Frontal cortex (tissue), 4 donors: ENCODE data around the gene EEFSEC. TPM values are rescaled to one million over a fixed set of nuclear protein-coding genes. Genes with fewer than 3 reads are reported as not detected.

Source experiments
- DNase-seq, 2 donors: peaks; one replicate each; pipeline ENCODE4 v3.0.0; 2012; ENCODE audit warnings: low spot score in 2 of 2
- FAIRE-seq: peaks from 2 replicates; lab custom pipeline; 2012; peaks lifted over from hg19 to GRCh38; lab: Jason Lieb, UNC
- total RNA-seq: library from RNA; depleted of rRNA; stranded (reverse); fragments of >200 nt; gene quantifications from one replicate; pipeline ENCODE4 v1.2.3, GENCODE V29; 2014
- donor health status: control.
- donor health status: control.
- donor health status: control.

EEFSEC gene
- total RNA-seq, 1 donor from 2014 or later: 7.7 TPM

- FAIRE-seq: no peak
- DNase-seq: no peak
Measured at GRCh38 chr3:128425142-128425845, 272.0 kb downstream of the EEFSEC start.

DNA sequence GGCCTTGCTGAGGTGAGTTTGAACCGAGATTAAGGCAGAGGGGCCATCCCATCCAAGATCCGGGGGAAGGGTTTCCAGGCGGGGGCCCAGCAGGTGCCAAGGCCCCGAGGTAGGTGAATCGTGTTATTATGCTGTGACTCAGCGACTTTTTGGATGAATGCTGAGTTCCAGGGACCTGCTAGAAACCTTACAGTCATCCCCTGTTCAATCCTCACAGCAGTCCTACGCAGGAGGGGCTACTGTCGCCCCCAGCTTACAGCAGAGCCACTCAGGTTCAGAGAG lies 272.5 kb downstream of the EEFSEC start:
- no peak for FAIRE-seq
- DNase-seq: no peak

GRCh38 chr3:128426128-128426921 lies 273.0 kb downstream of the EEFSEC start:
- FAIRE-seq: no peak
- DNase-seq: peak; percentile 83 to 93

DNA sequence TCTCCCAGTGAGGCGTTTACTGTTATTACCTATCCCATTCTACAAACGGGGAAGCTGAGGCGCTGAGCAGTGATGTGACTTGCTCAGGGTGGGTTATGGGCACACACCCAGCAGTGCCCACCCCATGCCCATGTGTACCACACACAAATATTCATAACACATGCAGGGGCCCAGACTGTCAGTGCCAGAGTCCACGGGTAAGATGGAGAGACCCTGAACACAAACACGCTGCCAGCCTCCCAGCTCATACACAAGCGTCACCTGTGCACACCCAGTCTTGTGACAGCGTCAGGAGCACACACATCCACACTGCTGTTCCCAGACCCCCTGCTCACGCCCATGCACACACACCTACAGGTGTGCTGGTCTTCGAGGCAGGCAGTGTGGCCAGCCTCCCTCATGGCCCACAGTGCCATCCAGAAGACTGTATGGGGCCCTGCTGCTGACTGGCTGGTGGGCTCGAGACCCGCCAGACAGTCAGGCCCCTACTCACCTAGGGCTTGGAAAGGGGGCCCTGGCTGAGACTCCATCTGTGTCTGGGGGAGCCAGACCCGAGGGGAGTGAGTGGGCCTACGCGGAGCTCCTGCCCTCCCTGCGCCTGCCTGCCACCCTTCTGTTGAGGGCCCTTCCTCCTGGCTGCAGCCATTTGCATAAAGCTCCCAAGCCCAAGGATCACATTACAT lies 274.0 kb downstream of the EEFSEC start:
- FAIRE-seq: no peak
- DNase-seq: no peak

GRCh38 chr3:128427872-128428822 lies 274.9 kb downstream of the EEFSEC start:
- FAIRE-seq: no peak

DNA sequence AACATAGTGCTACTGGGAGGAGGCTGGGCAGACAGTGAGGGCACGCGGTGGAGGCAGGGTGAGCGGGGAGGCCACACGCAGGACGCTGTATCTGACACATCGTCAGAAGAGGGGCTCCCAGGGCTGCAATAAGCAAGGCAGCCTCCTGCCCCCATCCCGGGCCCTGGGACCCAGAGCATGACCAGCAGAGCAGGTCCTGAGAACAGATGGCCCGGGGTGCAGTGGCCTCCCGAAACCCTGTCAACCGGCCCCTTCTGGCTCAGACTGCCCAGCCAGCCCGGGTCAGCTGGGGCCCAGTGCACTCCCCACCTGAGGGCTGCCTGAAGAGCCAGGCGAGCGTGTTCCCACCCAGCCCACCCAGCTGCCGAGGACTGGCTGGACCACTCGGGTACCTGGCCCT lies 276.0 kb downstream of the EEFSEC start:
- no peak for DNase-seq
- FAIRE-seq: no peak

More at GRCh38 chr3:128427872-128428822, 274.9 kb downstream of the EEFSEC start:
- no peak for DNase-seq

- no peak for DNase-seq
- no peak for FAIRE-seq
Measured at GRCh38 chr3:128429751-128430150, 276.5 kb downstream of the EEFSEC start.

GRCh38 chr3:128430301-128430700 lies 277.0 kb downstream of the EEFSEC start:
- no peak for FAIRE-seq
- no peak for DNase-seq

DNA sequence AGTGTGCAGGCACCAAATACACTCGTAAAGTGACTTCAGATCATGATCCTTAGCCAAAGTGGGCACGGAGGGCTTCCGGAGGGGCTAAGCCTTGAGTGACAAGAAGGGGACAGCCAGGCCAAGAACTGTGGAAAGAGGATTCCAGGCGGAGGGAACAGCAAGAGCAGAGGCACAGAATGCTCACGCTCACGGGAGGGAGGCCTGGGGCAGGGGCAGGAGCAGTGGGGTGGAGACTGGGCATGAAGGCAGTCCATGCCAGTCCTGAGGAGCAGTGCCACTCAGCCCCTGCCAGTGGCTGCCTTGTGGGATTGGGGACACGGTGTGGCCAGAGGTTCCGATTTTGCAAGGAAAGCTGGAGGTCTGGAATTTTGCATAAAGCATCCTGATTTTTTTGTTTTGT lies 277.4 kb downstream of the EEFSEC start:
- DNase-seq: no peak
- no peak for FAIRE-seq

DNA sequence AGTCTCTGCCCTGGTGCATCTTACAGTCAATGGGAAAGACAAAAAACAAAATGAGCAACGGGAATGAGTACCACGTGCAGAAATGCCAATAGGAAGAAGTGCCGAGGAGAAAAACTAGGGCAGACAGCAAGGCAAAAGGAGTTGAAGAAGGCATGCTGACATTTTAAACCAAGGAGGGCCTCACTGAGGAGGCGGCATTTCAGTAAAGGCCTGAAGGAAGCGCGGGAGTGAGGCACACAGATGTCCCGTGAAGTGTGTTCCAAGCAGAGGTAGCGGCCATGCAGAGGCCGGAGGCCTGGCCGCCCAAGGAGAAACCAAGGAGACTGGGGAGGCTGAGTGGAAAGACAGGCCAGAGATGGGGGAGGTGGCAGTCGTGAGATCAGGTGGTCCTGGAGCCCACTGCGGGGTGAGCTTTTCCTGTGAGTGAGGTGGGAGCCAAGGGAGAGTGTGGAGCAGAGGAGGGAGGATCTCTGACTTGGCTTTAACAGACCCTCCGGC lies 278.6 kb downstream of the EEFSEC start:
- no peak for FAIRE-seq
- DNase-seq: no peak

DNA sequence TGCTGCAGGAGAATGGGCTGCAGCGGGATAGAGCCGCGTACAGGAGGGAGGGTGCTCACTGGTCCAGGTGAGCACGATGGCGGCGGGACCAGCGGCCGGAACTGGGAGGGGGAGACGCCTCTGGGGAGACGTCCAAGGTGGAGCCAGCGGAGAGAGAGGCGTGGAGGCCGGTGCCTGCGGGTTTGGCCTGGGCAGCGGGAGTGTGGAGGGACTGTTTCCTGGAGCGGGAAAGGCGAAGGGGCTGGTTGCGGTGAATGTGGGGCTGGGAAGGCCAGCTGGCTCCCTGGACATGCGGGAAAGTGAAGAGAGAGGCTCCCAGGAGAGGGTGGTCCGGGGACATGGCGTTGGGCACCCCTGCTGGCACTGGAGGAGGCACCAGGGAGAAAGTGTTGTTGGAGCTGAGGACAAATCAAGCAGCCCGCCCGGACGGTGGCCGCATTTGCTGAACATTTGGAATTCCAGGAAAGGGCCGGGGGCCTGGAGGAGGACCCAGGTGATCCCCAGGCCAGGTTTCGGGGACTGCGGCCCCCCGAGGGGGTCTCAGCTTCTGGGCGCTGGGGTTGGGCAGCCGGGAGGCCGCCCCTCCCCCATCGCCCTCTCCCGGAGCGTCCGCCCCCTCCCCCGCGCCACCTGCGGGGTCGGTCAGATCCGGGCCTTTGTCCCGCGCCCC lies 279.2 kb downstream of the EEFSEC start:
- DNase-seq: no peak
- no peak for FAIRE-seq

DNA sequence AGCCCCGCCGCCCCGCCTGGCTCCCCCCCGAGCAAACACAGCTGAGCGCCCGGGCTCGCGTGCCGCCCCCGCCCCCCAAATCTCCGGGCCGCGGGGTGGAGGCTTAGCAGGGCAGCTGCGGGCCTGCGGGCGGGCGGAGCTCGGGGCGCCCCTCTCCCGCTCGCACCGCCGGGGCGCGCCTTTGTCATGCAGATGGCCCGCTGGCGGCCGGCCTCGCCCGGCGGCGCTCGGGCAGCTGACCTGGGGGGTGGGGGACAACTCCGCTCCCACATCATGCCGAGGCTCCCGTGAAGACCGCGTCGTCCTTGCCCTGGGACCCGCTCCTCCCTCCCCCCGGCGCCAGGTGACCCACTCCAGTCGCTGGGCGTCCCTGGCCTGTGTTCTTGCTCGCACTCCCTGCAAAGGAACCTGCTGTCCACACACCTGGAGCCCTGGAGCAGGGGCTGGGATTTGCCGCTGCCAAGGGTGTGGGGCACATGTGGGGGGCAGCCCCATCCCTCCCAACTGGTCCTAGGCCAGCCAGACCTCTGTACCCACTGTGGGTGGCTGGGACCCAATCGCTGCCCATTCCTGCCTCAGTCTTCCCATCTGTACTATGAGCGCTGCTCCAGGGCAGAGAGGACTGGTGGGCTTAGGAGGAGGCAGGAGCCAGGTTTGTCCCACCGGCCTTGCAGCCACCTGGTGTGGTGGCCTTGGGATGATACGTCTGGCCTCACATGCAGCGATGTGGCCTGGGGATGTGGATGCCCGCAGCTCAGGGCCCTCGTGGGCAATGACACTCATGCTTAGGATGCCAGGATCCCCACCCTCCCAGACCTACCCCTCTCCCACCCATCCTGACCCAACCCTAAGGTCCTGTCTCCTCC lies 279.9 kb downstream of the EEFSEC start:
- peak in 1 of 2 donors; percentile 57 for DNase-seq
- no peak for FAIRE-seq

DNA sequence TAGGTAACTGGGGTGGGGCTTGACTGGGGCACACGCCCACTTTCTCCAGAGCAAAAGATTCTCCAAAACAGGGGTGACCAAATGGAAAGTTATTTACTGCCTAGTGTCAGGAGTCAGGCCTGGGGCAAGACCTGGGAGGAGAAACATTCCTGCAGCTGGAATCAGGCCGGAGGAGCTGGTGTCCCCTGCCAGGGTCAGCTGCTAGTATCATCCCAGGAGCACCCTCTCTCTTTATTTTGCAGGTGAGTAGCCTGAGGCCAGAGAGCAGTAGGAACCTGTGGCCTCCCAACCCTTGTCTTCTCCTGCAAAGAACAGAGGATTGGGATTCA lies 280.5 kb downstream of the EEFSEC start:
- FAIRE-seq (no peak), DNase-seq (no peak)

GRCh38 chr3:128434524-128434923 lies 281.2 kb downstream of the EEFSEC start:
- DNase-seq (no peak), FAIRE-seq (no peak)

GRCh38 chr3:128435058-128435457 lies 281.8 kb downstream of the EEFSEC start:
- DNase-seq: no peak
- FAIRE-seq: no peak

- DNase-seq (no peak), FAIRE-seq (no peak)
Measured at GRCh38 chr3:128435561-128435960, 282.3 kb downstream of the EEFSEC start.

DNA sequence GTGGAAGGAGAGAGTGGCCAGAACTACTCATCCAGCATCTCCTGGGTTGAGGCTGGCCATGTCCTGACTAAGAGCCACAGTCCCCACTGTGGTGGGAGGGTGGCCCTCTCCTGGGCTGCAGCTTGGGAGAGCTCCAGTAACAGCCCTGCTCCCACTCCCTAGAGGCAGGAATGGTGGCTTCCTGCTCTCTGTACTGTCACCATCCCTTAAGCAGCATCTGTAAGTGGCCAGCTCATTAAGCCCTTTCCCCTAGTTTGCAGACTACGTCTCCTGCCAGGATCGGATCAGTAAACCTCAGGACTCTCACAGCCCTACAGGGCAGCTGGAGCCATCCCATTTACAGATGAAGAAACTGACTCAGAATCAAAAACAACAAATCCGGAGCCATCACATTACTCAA lies 282.9 kb downstream of the EEFSEC start:
- DNase-seq (no peak), FAIRE-seq (no peak)

DNA sequence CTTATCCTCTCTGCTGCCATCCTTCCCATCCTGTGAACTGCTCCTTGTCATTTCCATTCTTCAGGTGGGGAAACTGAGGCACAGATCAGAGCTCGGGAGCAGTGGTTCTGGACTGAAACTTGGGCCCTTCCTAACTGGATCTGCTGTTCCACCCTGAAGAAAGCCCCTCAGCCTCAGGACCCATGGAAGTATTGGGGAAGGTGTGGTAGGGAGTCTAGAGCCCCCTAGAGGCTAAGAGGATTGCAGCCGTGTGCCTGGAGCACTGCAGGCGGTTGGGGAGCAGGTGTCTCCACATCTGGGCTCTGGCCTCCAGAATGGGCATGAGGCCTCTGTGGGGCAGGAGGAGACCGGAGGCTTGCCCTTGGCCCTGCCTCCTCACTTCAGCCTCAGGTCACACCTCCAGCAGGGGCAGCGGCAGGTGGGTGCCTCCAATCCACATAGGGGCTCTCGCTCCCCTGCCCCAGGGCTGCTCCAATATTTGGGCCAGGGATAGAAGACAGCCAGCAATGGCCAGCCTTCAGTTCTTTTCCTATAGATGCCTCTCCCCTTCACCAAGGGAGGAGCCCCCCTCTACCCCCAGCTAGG lies 285.3 kb downstream of the EEFSEC start:
- FAIRE-seq: no peak

More for the DNA sequence above, 285.3 kb downstream of the EEFSEC start:
- DNase-seq: no peak
